H9 (cell line): ENCODE measurements around the gene PFDN2. TPM values are rescaled to one million over a fixed set of nuclear protein-coding genes. Genes with fewer than 3 reads are reported as not detected.
A peak's percentile ranks its signal among the peaks of the same experiment; 100 is the strongest.

Source experiments
- DNase-seq: peaks from one replicate; pipeline ENCODE4 v3.0.0-alpha.2; 2017
- H2AFZ ChIP-seq: one replicate; pipeline ENCODE4 v1.6.1; 2013; ENCODE audit warnings: mild to moderate bottlenecking, low read length, control low read depth, moderate library complexity
- H2AK5ac ChIP-seq: 2 replicates; pipeline ENCODE4 v1.6.1; 2013; ENCODE audit warnings: low read length, control low read depth, mixed read lengths; ENCODE audit not compliant: insufficient read length
- H2BK120ac ChIP-seq: one replicate; pipeline ENCODE4 v1.6.1; 2013; ENCODE audit warnings: low read depth, mild to moderate bottlenecking, low read length, control low read depth, inconsistent platforms; ENCODE audit not compliant: poor library complexity, severe bottlenecking
- H2BK12ac ChIP-seq: 2 replicates; pipeline ENCODE4 v1.6.1; 2013; ENCODE audit warnings: low read length, control low read depth, mixed read lengths, low read depth; ENCODE audit not compliant: insufficient read length
- H2BK15ac ChIP-seq: 2 replicates; pipeline ENCODE4 v1.6.1; 2013; ENCODE audit warnings: low read depth, low read length, control low read depth
- H2BK20ac ChIP-seq: one replicate; pipeline ENCODE4 v1.6.1; 2013; ENCODE audit warnings: low read depth, mild to moderate bottlenecking, low read length, control low read depth, inconsistent platforms; ENCODE audit not compliant: poor library complexity, severe bottlenecking
- H2BK5ac ChIP-seq: 2 replicates; pipeline ENCODE4 v1.6.1; 2013; ENCODE audit warnings: low read length, control low read depth, mixed read lengths; ENCODE audit not compliant: insufficient read length
- H3K14ac ChIP-seq: 2 replicates; pipeline ENCODE4 v1.6.1; 2013; ENCODE audit warnings: low read length, control low read depth; ENCODE audit not compliant: insufficient read depth
- H3K18ac ChIP-seq: 2 replicates; pipeline ENCODE4 v1.6.1; 2013; ENCODE audit warnings: low read depth, mild to moderate bottlenecking, mixed read lengths, low read length, control low read depth; ENCODE audit not compliant: insufficient read length
- H3K23ac ChIP-seq: 2 replicates; pipeline ENCODE4 v1.6.1; 2013; ENCODE audit warnings: low read length, control low read depth, mixed read lengths, low read depth; ENCODE audit not compliant: insufficient read length
- H3K23me2 ChIP-seq: 2 replicates; pipeline ENCODE4 v1.6.1; 2013; ENCODE audit warnings: low read depth, mild to moderate bottlenecking, mixed read lengths, low read length, control low read depth; ENCODE audit not compliant: insufficient read length, poor library complexity, severe bottlenecking
- H3K27ac ChIP-seq: 2 replicates; pipeline ENCODE4 v1.5.1; 2013; ENCODE audit warnings: low read length, control low read depth, mixed read lengths, low read depth; ENCODE audit not compliant: insufficient read length
- H3K27me3 ChIP-seq: 2 replicates; pipeline ENCODE4 v1.6.1; 2013; ENCODE audit warnings: low read length, control low read depth, inconsistent platforms; ENCODE audit not compliant: insufficient read depth
- H3K4ac ChIP-seq: 2 replicates; pipeline ENCODE4 v1.6.1; 2013; ENCODE audit warnings: low read depth, mild to moderate bottlenecking, control low read depth, inconsistent platforms, low read length, moderate library complexity
- H3K4me1 ChIP-seq: 2 replicates; pipeline ENCODE4 v1.6.1; 2013; ENCODE audit warnings: low read length, control low read depth, inconsistent platforms; ENCODE audit not compliant: insufficient read depth
- H3K4me2 ChIP-seq: 2 replicates; pipeline ENCODE4 v1.6.1; 2013; ENCODE audit warnings: low read length, control low read depth, mixed read lengths; ENCODE audit not compliant: insufficient read length, insufficient read depth
- H3K56ac ChIP-seq: 2 replicates; pipeline ENCODE4 v1.6.1; 2013; ENCODE audit warnings: low read depth, mild to moderate bottlenecking, mixed read lengths, low read length, control low read depth; ENCODE audit not compliant: insufficient read length
- H3K79me1 ChIP-seq: 2 replicates; pipeline ENCODE4 v1.6.1; 2013; ENCODE audit warnings: low read depth, mild to moderate bottlenecking, moderate library complexity, low read length, control low read depth, inconsistent platforms; ENCODE audit not compliant: insufficient read depth, poor library complexity, severe bottlenecking
- H3K79me2 ChIP-seq: 2 replicates; pipeline ENCODE4 v1.6.1; 2013; ENCODE audit warnings: low read length, control low read depth, inconsistent platforms; ENCODE audit not compliant: insufficient read depth
- H3K9ac ChIP-seq: 2 replicates; pipeline ENCODE4 v1.6.1; 2013; ENCODE audit warnings: low read length, control low read depth, mixed read lengths; ENCODE audit not compliant: insufficient read length; ENCODE audit errors: extremely low read depth
- H3K9me3 ChIP-seq: one replicate; pipeline ENCODE4 v1.6.1; 2013; ENCODE audit warnings: low read depth, low read length, inconsistent platforms; ENCODE audit not compliant: control insufficient read depth
- H3T11ph ChIP-seq: one replicate; pipeline ENCODE4 v1.6.1; 2013; ENCODE audit warnings: mild to moderate bottlenecking, low read length, control low read depth, inconsistent platforms
- H4K20me1 ChIP-seq: one replicate; pipeline ENCODE4 v1.6.1; 2013; ENCODE audit not compliant: control insufficient read depth, insufficient read length, insufficient read depth
- H4K5ac ChIP-seq: 2 replicates; pipeline ENCODE4 v1.6.1; 2013; ENCODE audit warnings: low read depth, mild to moderate bottlenecking, mixed read lengths, low read length, control low read depth; ENCODE audit not compliant: insufficient read length
- H4K8ac ChIP-seq: replicated peaks from 2 replicates; pipeline ENCODE4 v1.6.1; 2013; ENCODE audit warnings: low read length, control low read depth, mixed read lengths, low read depth; ENCODE audit not compliant: insufficient read length
- H4K91ac ChIP-seq: 2 replicates; pipeline ENCODE4 v1.6.1; 2013; ENCODE audit warnings: low read depth, mild to moderate bottlenecking, moderate library complexity, mixed read lengths, low read length, control low read depth; ENCODE audit not compliant: insufficient read length
- H3K27ac Mint-ChIP-seq, 3 experiments: 2 replicates in 2 of 3; 3 replicates in 1 of 3; pipeline ENCODE4 v1.8.0; 2020 to 2021; ENCODE audit warnings: mixed read lengths in 3 of 3, mild to moderate bottlenecking in 1 of 3, moderate library complexity in 1 of 3
- H3K27me3 Mint-ChIP-seq: 2 replicates; pipeline ENCODE4 v1.8.0; 2021; ENCODE audit warnings: low read depth, mild to moderate bottlenecking, moderate library complexity, mixed read lengths
- H3K36me3 Mint-ChIP-seq, 3 experiments: 2 replicates in 2 of 3; 3 replicates in 1 of 3; pipeline ENCODE4 v1.8.0; 2020 to 2021; ENCODE audit warnings: low read depth in 3 of 3, mixed read lengths in 3 of 3; ENCODE audit not compliant: insufficient read depth in 1 of 3
- H3K4me1 Mint-ChIP-seq, 2 experiments: 2 replicates each; pipeline ENCODE4 v1.8.0; 2020; ENCODE audit warnings: mixed read lengths in 2 of 2
- H3K4me3 Mint-ChIP-seq, 2 experiments: 2 replicates in 1 of 2; 3 replicates in 1 of 2; pipeline ENCODE4 v1.8.0; 2020 to 2021; ENCODE audit warnings: mild to moderate bottlenecking in 2 of 2, mixed read lengths in 2 of 2, moderate library complexity in 1 of 2
- H3K9me3 Mint-ChIP-seq, 2 experiments: 2 replicates in 1 of 2; 3 replicates in 1 of 2; pipeline ENCODE4 v1.8.0; 2020; ENCODE audit warnings: mild to moderate bottlenecking in 2 of 2, mixed read lengths in 2 of 2, moderate library complexity in 1 of 2
- WGBS: extraction: QIAGEN DNeasy Blood & Tissue Kit; methylation state at CpG from one replicate; pipeline ENCODE4 v1.1.7; 2013; ENCODE audit warnings: missing lambda C conversion rate, low lambda C conversion rate, mixed read lengths; ENCODE audit not compliant: insufficient read length; ENCODE audit errors: extremely low coverage; 5-methylcytosine and 5-hydroxymethylcytosine counted together
- total RNA-seq: library from RNA; stranded (reverse); gene quantifications from 2 replicates; pipeline ENCODE4 v1.2.1, GENCODE V29; 2021
- TF ChIP-seq, protein P1 (sequence below): fragments of 200-600 bp; sonication (generic); conservative IDR thresholded peaks from 3 replicates; pipeline ENCODE4 v1.8.0; 2021; ENCODE audit warnings: antibody characterized with exemption, mild to moderate bottlenecking

Gene PFDN2
- total RNA-seq, 1 experiment from 2014 or later, result 71.8 TPM

- H3K23me2 ChIP-seq, result no peaks in the 10 kb centered on the region
- no peak overlapping the region for H2AK5ac ChIP-seq
- H2BK5ac ChIP-seq, result no peak overlapping the region
- H4K8ac ChIP-seq, result no peak overlapping the region
- H2BK15ac ChIP-seq, result no peak overlapping the region
- no CpG with 5 or more reads among the region's 2 CpGs for WGBS
- H4K20me1 ChIP-seq, result no peaks in the 10 kb centered on the region
- no peak overlapping the region for H3K4me2 ChIP-seq
- H2BK12ac ChIP-seq, result no peak overlapping the region
- no peaks in the 10 kb centered on the region for H3K9me3 Mint-ChIP-seq
- no peak overlapping the region for H3T11ph ChIP-seq
- no peaks in the 10 kb centered on the region for H3K4me1 ChIP-seq
- H3K4me3 Mint-ChIP-seq, result no peak overlapping the region
- no peaks in the 10 kb centered on the region for H3K27me3 Mint-ChIP-seq
- no peak overlapping the region for H2AFZ ChIP-seq
- no peak overlapping the region for H3K23ac ChIP-seq
- no peaks in the 10 kb centered on the region for H3K79me1 ChIP-seq
- no peaks in the 10 kb centered on the region for H3K27me3 ChIP-seq
- no peak overlapping the region for H2BK20ac ChIP-seq
- no peak overlapping the region for H4K91ac ChIP-seq
- TF ChIP-seq, protein P1, sequence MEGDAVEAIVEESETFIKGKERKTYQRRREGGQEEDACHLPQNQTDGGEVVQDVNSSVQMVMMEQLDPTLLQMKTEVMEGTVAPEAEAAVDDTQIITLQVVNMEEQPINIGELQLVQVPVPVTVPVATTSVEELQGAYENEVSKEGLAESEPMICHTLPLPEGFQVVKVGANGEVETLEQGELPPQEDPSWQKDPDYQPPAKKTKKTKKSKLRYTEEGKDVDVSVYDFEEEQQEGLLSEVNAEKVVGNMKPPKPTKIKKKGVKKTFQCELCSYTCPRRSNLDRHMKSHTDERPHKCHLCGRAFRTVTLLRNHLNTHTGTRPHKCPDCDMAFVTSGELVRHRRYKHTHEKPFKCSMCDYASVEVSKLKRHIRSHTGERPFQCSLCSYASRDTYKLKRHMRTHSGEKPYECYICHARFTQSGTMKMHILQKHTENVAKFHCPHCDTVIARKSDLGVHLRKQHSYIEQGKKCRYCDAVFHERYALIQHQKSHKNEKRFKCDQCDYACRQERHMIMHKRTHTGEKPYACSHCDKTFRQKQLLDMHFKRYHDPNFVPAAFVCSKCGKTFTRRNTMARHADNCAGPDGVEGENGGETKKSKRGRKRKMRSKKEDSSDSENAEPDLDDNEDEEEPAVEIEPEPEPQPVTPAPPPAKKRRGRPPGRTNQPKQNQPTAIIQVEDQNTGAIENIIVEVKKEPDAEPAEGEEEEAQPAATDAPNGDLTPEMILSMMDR, result no peak
- no peak overlapping the region for H3K4ac ChIP-seq
- H4K5ac ChIP-seq, result no peak overlapping the region
- DNase-seq, result no peak
- no peak overlapping the region for H3K18ac ChIP-seq
- no peak overlapping the region for H3K9ac ChIP-seq
- peak overlapping the region in 1 of 3 experiments; percentile 79; a peak in 1 of 7 replicates for H3K27ac Mint-ChIP-seq
- H2BK120ac ChIP-seq, result no peak overlapping the region
- no peak overlapping the region for H3K14ac ChIP-seq
- H3K56ac ChIP-seq, result no peak overlapping the region
- H3K9me3 ChIP-seq, result no peaks in the 10 kb centered on the region
- H3K79me2 ChIP-seq, result no peaks in the 10 kb centered on the region
- no peak overlapping the region for H3K27ac ChIP-seq
- peaks cover 55 to 56% of the 10 kb centered on the region in 2 experiments for H3K4me1 Mint-ChIP-seq
- H3K36me3 Mint-ChIP-seq, result no peaks in the 10 kb centered on the region
These were observed 32.7 kb downstream of the PFDN2 start for GRCh38 chr1:161085165-161085564.
